Fibroblast of skin of right quadriceps (primary cell): ENCODE results near the gene FRMD4A.
"Not testable (repeated sequence)": the region's sequence is repeated elsewhere in the genome, so short reads cannot be mapped to it uniquely, and the experiment has no call there.

Source experiments
- DNase-seq: peaks from one replicate; pipeline ENCODE4 v3.0.0-alpha.2; 2013

FRMD4A gene

GRCh38 chr10:13801907-13802288 is 528.8 kb downstream of the FRMD4A start:
- DNase-seq, result no peak

DNA sequence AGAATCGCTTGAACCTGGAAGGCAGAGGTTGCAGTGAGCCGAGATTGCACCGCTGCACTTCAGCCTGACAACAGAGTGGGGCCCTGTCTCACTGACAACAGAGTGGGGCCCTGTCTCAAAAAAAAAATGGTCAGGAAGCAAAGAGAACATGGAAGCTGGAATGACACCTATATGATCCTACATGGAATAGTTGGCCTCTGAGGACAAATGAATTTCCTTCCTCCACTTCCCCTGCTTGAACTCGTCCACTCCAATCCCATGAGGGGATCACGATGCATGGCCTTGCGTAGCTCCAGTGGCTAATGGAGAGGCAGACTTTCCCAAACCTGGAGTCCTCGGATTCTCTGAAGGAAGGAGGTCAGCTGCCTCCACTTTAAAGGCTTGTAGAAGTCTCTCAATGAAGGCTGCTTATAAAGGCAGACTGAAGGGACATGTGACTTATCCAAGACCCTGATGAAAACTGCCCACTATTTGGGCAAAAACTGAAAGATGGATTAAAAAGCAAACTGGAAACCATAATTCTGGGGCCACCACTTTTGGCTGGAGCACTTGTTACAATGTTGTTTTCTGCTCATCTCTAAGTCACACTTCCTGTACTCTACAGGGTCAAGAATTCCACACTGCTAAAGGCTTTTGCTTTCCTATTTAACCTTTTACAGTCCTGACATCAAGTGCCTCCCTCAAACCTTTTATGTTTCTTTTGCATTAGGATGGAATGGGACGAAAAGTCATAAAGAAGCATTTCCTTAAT is 529.4 kb downstream of the FRMD4A start:
- no peak for DNase-seq

- DNase-seq, result no peak
Measured at GRCh38 chr10:13797164-13797563, 533.6 kb downstream of the FRMD4A start.

DNA sequence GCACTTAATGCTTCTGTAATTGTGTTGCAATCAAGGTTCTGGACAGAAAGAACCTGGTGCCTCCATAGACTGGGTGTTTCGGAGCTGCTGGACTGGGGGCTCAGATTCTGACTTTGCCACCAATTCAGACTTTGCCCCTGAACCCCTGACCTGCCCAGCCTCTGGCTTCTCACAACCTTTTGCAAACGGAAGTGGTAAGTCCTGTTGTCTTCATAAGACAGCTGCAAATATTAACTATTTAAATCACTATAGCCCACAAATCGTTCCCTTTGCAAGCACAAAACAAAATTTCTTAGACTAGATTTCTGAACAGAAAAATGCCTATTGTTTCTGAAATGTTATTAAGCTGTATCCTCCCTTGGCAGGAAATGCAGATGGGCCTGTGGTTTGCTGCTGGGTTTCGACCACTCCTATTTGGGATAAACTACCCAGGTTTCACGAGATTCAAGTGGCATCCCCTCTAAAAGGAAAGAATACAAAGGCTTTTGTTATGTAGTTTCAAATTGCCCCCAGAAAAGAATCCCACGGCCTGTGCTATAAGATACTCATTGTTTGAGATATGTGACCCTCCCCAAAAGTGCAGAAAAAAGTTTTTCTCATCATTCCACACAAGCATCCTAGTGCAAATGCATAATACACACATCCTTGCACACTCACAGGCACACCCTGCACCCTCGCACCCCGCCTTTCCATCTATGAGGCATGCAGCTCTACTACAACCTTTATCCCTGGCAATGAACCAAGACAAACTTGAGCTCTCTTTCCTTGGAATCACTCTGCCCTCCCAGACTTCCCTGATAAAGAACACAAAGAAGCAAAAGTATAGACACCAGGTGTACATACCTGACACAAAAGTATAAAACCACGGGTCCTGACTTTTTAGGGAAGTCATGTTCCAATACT is 534.8 kb downstream of the FRMD4A start:
- DNase-seq, result no peak

GRCh38 chr10:13794992-13795612 is 535.6 kb downstream of the FRMD4A start:
- DNase-seq, result no peak

DNA sequence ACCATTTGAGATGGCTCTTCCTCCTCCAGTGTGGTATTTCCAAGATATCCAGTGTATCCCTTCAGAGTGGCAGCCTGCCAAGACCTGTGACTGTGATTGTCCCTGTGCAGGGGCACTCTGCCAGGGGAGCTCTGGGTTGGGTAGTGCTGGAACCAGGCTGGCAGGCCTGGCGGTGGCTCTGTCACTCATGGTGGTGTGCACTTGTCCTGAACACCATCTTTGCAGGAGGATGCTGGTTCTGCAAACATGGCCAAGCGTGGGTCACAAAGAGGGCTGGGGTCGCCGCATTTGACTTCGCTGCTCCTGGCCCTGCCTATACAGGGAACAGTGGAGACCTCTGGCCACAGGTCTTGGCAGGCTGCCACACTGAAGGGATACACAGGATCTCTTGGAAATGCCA is 538.7 kb downstream of the FRMD4A start:
- DNase-seq, result no peak

- DNase-seq, result no peak
Measured at GRCh38 chr10:13791483-13791882, 539.2 kb downstream of the FRMD4A start.

GRCh38 chr10:13790196-13790595 is 540.5 kb downstream of the FRMD4A start:
- DNase-seq, result no peak

- no peak for DNase-seq
Measured at GRCh38 chr10:13789448-13789829, 541.3 kb downstream of the FRMD4A start.

DNA sequence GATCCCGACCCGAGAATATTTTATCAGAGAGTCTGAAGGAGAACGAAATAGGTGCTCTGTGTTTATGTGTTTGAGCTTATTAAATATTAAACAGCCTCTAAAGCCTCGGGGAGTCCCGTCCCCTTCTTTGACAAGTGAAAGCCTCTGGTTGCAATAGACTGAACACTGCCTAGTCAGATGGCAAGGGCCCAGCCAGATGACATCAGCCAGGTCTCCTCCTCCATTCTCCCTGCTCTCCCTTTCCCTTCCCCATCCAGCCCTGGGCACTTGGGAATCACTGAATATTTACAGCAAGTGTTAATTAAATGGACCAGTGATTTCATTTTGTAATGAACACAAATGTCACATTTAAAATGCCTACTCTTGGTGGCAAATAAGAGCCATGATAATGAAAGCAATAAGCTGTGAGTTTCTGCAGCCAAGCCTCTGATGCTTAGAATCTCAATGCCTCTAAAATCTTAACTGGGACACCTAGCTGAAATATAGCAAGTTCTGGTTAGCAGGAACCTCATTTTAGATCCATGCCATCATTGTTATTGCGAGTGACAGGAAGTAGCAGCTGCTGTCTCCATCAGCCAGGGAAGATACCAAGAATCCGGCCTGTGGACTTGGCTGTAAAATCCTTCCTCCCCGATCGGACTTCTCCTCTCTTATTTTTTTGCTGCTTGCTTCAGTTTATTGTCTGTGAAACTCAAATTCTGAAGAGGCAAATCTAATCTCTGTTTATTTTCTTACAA is 541.8 kb downstream of the FRMD4A start:
- peak; percentile 52 for DNase-seq

- DNase-seq, result no peak
Measured at GRCh38 chr10:13788320-13788600, 542.5 kb downstream of the FRMD4A start.

- peak; percentile 36 for DNase-seq
Measured at GRCh38 chr10:13787015-13787421, 543.7 kb downstream of the FRMD4A start.

- DNase-seq, result peak; percentile 34
Measured at GRCh38 chr10:13784067-13784466, 546.7 kb downstream of the FRMD4A start.

DNA sequence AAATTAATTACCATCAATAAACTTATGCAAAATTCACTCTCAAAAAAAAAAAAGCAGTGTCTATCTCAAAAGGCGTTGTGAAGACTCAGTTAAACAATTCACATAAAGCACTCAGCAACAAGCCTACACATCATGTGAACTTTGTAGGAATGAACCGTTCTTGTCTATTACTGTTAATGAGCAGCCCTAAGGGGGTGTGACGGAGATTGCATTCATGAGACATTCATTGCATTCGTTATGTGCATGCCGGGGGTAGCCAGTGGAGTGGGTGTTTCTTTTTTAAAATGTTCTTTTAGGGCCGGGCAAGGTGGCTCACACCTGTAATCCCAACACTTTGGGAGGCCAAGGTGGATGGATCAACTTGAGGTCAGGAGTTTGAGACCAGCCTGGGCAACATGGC is 551.0 kb downstream of the FRMD4A start:
- DNase-seq, result no peak

- not testable (repeated sequence) for DNase-seq
Measured at GRCh38 chr10:13778693-13778960, 552.1 kb downstream of the FRMD4A start.

DNA sequence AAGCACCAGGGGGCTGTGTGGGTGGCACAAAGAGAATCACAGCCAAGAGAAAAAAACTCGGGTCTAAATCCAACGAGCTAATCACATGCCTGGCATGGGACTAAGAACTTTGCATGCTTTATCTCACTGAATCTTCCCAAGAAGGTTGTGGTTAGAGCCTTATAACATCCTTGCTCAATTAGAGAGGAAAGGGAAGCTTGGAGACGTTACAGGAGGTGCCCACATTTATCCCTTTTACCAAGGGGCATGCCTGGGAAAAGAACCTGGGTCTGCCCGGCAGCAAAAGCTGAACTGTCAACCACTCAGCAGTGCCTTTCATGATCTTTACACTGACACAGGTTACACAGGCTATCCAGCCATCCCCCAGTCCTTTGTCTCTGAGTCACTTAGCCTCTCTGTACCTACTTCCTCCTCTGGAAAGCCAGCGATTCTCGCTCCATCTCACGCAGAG is 553.8 kb downstream of the FRMD4A start:
- DNase-seq, result peak; percentile 66

- DNase-seq, result peak; percentile 88
Measured at GRCh38 chr10:13775786-13776775, 554.6 kb downstream of the FRMD4A start.

GRCh38 chr10:13774303-13774893 is 556.3 kb downstream of the FRMD4A start:
- DNase-seq, result no peak

GRCh38 chr10:13773496-13774170 is 557.1 kb downstream of the FRMD4A start:
- peak; percentile 39 for DNase-seq

DNA sequence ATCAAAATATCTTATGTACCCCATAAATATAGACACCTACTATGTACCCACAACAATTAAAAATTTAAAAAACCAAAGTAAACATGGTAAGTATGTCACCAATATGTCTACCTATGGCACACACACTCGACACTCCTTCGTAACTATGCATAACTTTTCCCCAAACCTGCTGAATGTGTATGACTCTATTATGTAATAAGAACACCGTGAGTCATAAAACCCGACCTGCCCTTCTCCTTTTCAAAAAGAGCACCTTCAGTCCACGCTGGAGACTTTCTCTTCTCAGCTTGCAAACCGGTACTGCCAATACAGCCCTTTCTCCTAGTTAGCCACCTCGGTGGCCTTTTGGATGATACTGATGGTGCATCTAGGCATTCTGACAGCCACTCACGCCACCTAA is 557.7 kb downstream of the FRMD4A start:
- no peak for DNase-seq

DNA sequence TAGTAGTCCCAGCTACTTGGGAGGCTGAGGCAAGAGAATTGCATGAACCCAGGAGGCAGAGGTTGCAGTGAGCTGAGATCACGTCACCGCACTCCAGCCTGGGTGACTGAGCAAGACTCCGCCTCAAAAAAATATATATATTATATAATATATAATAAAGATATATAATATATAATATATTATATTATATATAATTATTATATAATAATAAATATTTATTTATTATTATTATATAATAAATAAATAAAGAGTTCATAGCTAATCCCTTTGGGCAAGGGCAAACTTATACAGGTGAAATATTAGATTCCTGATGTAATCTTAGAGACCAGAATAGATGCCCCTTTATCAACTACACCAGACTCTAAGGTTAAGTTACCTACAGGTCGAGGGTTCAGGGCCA is 558.7 kb downstream of the FRMD4A start:
- no peak for DNase-seq
